B cell (primary cell): Measurements from ENCODE around the gene DECR2. TPM values are rescaled to one million over a fixed set of nuclear protein-coding genes. Genes with fewer than 3 reads are reported as not detected.

ENCODE experiments used
- ATAC-seq: fragments of 200-7000 bp; cut with Tn5 transposase; one replicate; pipeline ENCODE4 v1.10.0; 2021; ENCODE audit warnings: low read depth, mild to moderate bottlenecking, moderate number of reproducible peaks, moderate library complexity
- CTCF ChIA-PET: fragments of 350-600 bp; sonication (Branson Sonifier 250); formaldehyde crosslinking; loops from one replicate; lab custom pipeline; 2021; ENCODE audit warnings: antibody characterized with exemption, inconsistent platforms; lab: Charles Lee
- POLR2A ChIA-PET: fragments of 350-600 bp; sonication (Branson Sonifier 250); formaldehyde crosslinking; loops from one replicate; lab custom pipeline; 2021; ENCODE audit warnings: antibody characterized with exemption; lab: Charles Lee
- DNase-seq: peaks from one replicate; pipeline ENCODE4 v3.0.0; 2013
- H2AFZ ChIP-seq: 2 replicates; pipeline ENCODE4 v1.6.1; 2012; ENCODE audit warnings: mild to moderate bottlenecking, low read depth, low read length; ENCODE audit not compliant: insufficient read depth, poor library complexity, severe bottlenecking
- H3K27ac ChIP-seq, 2 donors: 1 replicate in 1 of 2; 2 replicates in 1 of 2; pipeline ENCODE4 v1.5.1; 2012 to 2013; ENCODE audit warnings: low read length in 2 of 2, mild to moderate bottlenecking in 2 of 2, moderate library complexity in 1 of 2
- H3K27me3 ChIP-seq, 4 experiments: fragments of 200-600 bp in 1 of 4; sonication (generic) in 1 of 4; replicated peaks in 1 of 4; 1 replicate in 2 of 4; 2 replicates in 2 of 4; pipeline versions ENCODE4 v1.6.1 to v1.7.0; 2013 to 2016; ENCODE audit warnings: low read length in 3 of 4, mild to moderate bottlenecking in 2 of 4, mixed read lengths in 1 of 4, moderate library complexity in 1 of 4; ENCODE audit not compliant: insufficient read depth in 4 of 4, control insufficient read depth in 3 of 4; ENCODE audit errors: control extremely low read depth in 1 of 4
- H3K36me3 ChIP-seq, 2 experiments: replicated peaks in 1 of 2; 1 replicate in 1 of 2; 2 replicates in 1 of 2; pipeline versions ENCODE4 v1.6.1 to v1.7.1; 2013; ENCODE audit warnings: low read length in 1 of 2; ENCODE audit not compliant: insufficient read depth in 2 of 2, control insufficient read depth in 1 of 2; ENCODE audit errors: control extremely low read depth in 1 of 2, extremely low read depth in 1 of 2
- H3K4me1 ChIP-seq, 2 donors: fragments of 200-600 bp in 1 of 2; sonication (generic) in 1 of 2; 1 replicate in 1 of 2; 2 replicates in 1 of 2; pipeline versions ENCODE4 v1.5.1 to v1.6.1; 2013 to 2017; ENCODE audit warnings: low read length in 2 of 2; ENCODE audit not compliant: control insufficient read depth in 2 of 2, insufficient read depth in 2 of 2
- H3K4me2 ChIP-seq: replicated peaks from 2 replicates; pipeline ENCODE3; 2012; ENCODE audit warnings: mild to moderate bottlenecking, low read depth, low read length; ENCODE audit not compliant: poor library complexity, severe bottlenecking
- H3K4me3 ChIP-seq, 5 experiments: fragments of 200-600 bp in 1 of 5; sonication (generic) in 1 of 5; 1 replicate in 3 of 5; 2 replicates in 2 of 5; pipeline versions ENCODE4 v1.5.1 to v1.7.0; 2011 to 2016; ENCODE audit warnings: low read length in 4 of 5, mild to moderate bottlenecking in 4 of 5, low read depth in 2 of 5, control low read depth in 1 of 5, moderate library complexity in 1 of 5; ENCODE audit not compliant: insufficient read depth in 1 of 5; ENCODE audit errors: control extremely low read depth in 1 of 5, extremely low read depth in 1 of 5
- H3K79me2 ChIP-seq: fragments of 200-600 bp; sonication (generic); one replicate; pipeline ENCODE4 v1.6.0; 2016; ENCODE audit warnings: low read length; ENCODE audit not compliant: control insufficient read depth, insufficient read depth
- H3K9ac ChIP-seq: fragments of 200-600 bp; sonication (generic); 2 replicates; pipeline ENCODE4 v1.6.1; 2017; ENCODE audit warnings: mild to moderate bottlenecking, low read length, moderate library complexity
- H3K9me3 ChIP-seq, 3 donors: one replicate each; pipeline versions ENCODE4 v1.6.1 to v1.7.1; 2013; ENCODE audit warnings: low read length in 2 of 3; ENCODE audit not compliant: control insufficient read depth in 2 of 3, insufficient read depth in 1 of 3; ENCODE audit errors: control extremely low read depth in 1 of 3
- H4K20me1 ChIP-seq: 2 replicates; pipeline ENCODE4 v1.6.0; 2012; ENCODE audit warnings: mild to moderate bottlenecking, low read length; ENCODE audit not compliant: insufficient read depth, control insufficient read depth, poor library complexity, severe bottlenecking
- H3K27ac Mint-ChIP-seq: one replicate; pipeline ENCODE4 v1.8.0; 2021; ENCODE audit warnings: mixed read lengths
- H3K27me3 Mint-ChIP-seq: one replicate; pipeline ENCODE4 v1.8.0; 2021; ENCODE audit warnings: mixed read lengths
- H3K4me1 Mint-ChIP-seq: one replicate; pipeline ENCODE4 v1.8.0; 2021; ENCODE audit warnings: mixed read lengths
- H3K4me3 Mint-ChIP-seq: one replicate; pipeline ENCODE4 v1.8.0; 2021; ENCODE audit warnings: mixed read lengths
- H3K9me3 Mint-ChIP-seq: one replicate; pipeline ENCODE4 v1.8.0; 2022; ENCODE audit warnings: mixed read lengths; ENCODE audit not compliant: insufficient read depth
- EZH2 ChIP-seq: IDR thresholded peaks from 2 replicates; pipeline ENCODE4 v1.6.1; 2012; ENCODE audit warnings: borderline replicate concordance, low read depth, mild to moderate bottlenecking, moderate library complexity, low read length; ENCODE audit not compliant: insufficient read depth, poor library complexity, severe bottlenecking
- WGBS: methylation state at CpG from one replicate; pipeline ENCODE4 v1.1.5; 2013; ENCODE audit warnings: missing lambda C conversion rate; ENCODE audit not compliant: insufficient coverage; 5-methylcytosine and 5-hydroxymethylcytosine counted together
- intact Hi-C: fragments of 100-400 bp; cut with micrococcal nuclease; formaldehyde crosslinking; loops from one replicate; pipeline ENCODE4 v1.10.0; 2022
- polyA plus RNA-seq: library from polyadenylated mRNA; depleted of rRNA; stranded (reverse); fragments of >200 nt; gene quantifications from 2 replicates; pipeline ENCODE4 v1.2.3, GENCODE V29; 2012
- small RNA-seq: library from RNA; depleted of rRNA; stranded (forward); fragments of <200 nt; gene quantifications from one replicate; pipeline ENCODE3, GENCODE V24; 2012; ENCODE audit warnings: low replicate concordance, low read depth; ENCODE audit not compliant: insufficient read length
- total RNA-seq, 2 donors: library from RNA; stranded (reverse); fragments of 120-200 nt in 1 of 2; gene quantifications; 1 replicate in 1 of 2; 2 replicates in 1 of 2; pipeline versions ENCODE4 v1.2.3 to v1.2.4, GENCODE V29; 2013 to 2022
- TF ChIP-seq, protein P1 (sequence below): fragments of 200-600 bp; IDR thresholded peaks from one replicate; pipeline ENCODE4 v1.8.0; 2022; ENCODE audit warnings: antibody characterized with exemption, mild to moderate bottlenecking

The DECR2 gene
- total and polyA plus RNA-seq, 2 donors (not counting 1 experiment from before 2014, with no cell fraction given), result 11.0 to 16.3 TPM

DNA sequence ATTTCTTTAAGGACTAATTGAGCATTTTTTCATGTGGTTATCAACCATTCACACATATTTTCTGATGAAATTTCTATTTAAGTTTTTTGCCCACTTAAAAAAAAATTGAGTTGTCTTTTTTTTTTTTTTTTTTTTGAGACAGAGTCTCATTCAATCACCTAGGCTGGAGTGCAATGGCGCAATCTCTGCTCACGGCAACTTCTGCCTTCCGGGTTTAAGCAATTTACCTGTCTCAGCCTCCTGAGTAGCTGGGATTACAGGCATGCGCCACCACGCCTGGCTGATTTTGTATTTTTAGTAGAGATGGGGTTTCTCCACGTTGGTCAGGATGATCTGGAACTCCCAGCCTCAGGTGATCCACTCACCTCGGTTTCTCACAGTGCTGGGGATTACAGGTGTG is 58.1 kb downstream of the DECR2 start:
- no peak overlapping the region for H3K9ac ChIP-seq
- peaks cover 0 to 6% of the 10 kb centered on the region in 2 experiments for H3K36me3 ChIP-seq
- ChIA-PET CTCF (no interaction called here), POLR2A (no interaction called here)
- intact Hi-C loops, result no loop called here
- Mint-ChIP-seq H3K9me3 (no peaks in the 10 kb centered on the region), H3K4me3 (no peak overlapping the region), H3K27me3 (no peaks in the 10 kb centered on the region), H3K27ac (no peak overlapping the region), H3K4me1 (no peaks in the 10 kb centered on the region)
- no peaks in the 10 kb centered on the region for H4K20me1 ChIP-seq
- H3K4me2 ChIP-seq, result no peak overlapping the region
- no peaks in the 10 kb centered on the region for H3K4me1 ChIP-seq
- no peak for ATAC-seq
- WGBS, result 85% methylated on average over 4 of the region's 7 CpGs
- H3K27me3 ChIP-seq, result no peaks in the 10 kb centered on the region
- no peaks in the 10 kb centered on the region for H3K9me3 ChIP-seq
- no peak for DNase-seq
- peaks cover 16% of the 10 kb centered on the region for H3K79me2 ChIP-seq
- no peak overlapping the region for H3K27ac ChIP-seq
- H3K4me3 ChIP-seq, result no peak overlapping the region
- TF ChIP-seq EZH2, result no peak
- TF ChIP-seq, protein P1, sequence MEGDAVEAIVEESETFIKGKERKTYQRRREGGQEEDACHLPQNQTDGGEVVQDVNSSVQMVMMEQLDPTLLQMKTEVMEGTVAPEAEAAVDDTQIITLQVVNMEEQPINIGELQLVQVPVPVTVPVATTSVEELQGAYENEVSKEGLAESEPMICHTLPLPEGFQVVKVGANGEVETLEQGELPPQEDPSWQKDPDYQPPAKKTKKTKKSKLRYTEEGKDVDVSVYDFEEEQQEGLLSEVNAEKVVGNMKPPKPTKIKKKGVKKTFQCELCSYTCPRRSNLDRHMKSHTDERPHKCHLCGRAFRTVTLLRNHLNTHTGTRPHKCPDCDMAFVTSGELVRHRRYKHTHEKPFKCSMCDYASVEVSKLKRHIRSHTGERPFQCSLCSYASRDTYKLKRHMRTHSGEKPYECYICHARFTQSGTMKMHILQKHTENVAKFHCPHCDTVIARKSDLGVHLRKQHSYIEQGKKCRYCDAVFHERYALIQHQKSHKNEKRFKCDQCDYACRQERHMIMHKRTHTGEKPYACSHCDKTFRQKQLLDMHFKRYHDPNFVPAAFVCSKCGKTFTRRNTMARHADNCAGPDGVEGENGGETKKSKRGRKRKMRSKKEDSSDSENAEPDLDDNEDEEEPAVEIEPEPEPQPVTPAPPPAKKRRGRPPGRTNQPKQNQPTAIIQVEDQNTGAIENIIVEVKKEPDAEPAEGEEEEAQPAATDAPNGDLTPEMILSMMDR, result no peak
- no peak overlapping the region for H2AFZ ChIP-seq

- H3K9me3 Mint-ChIP-seq, result no peaks in the 10 kb centered on the region
- H3K9ac ChIP-seq, result no peak overlapping the region
- TF ChIP-seq, protein P1, result no peak
- ChIA-PET POLR2A (no interaction called here), CTCF (no interaction called here)
- DNase-seq (no peak), ATAC-seq (no peak)
- H3K27me3 Mint-ChIP-seq, result no peaks in the 10 kb centered on the region
- no peaks in the 10 kb centered on the region for H3K27me3 ChIP-seq
- H3K4me3 Mint-ChIP-seq, result no peak overlapping the region
- H3K4me3 ChIP-seq, result no peak overlapping the region
- H3K4me2 ChIP-seq, result no peak overlapping the region
- H3K4me1 ChIP-seq, result no peaks in the 10 kb centered on the region
- H2AFZ ChIP-seq, result no peak overlapping the region
- H3K9me3 ChIP-seq, result no peaks in the 10 kb centered on the region
- H3K4me1 Mint-ChIP-seq, result no peaks in the 10 kb centered on the region
- 97% methylated on average over 19 of the region's 20 CpGs for WGBS
- H3K36me3 ChIP-seq, result peaks cover 0 to 6% of the 10 kb centered on the region in 2 experiments
- H3K27ac Mint-ChIP-seq, result no peak overlapping the region
- peaks cover 6% of the 10 kb centered on the region for H4K20me1 ChIP-seq
- no peak overlapping the region for H3K27ac ChIP-seq
- peaks cover 23% of the 10 kb centered on the region for H3K79me2 ChIP-seq
- intact Hi-C loops, result no loop called here
Measured at GRCh38 chr16:460787-461186, 59.1 kb downstream of the DECR2 start.

Small RNAs within 50 kb of the gene (small RNA-seq; reads per million reads assigned to genes)
- gene RF00019, result not detected

Other genes with a start within 250 kb of the DECR2 start
- not detected in 2 replicates for gene HBZ, start 249.2 kb upstream of the DECR2 start, total RNA-seq
- not detected in 2 replicates for gene HBZ, start 249.2 kb upstream of the DECR2 start, polyA plus RNA-seq
- 0.64 TPM in 1 of 2 replicates, not detected in the other for gene HBM, start 235.9 kb upstream of the DECR2 start, total RNA-seq
- gene HBM, start 235.9 kb upstream of the DECR2 start, polyA plus RNA-seq, result 3.2 TPM in 1 of 2 replicates, not detected in the other
- gene HBA2, start 229.0 kb upstream of the DECR2 start, total RNA-seq, result 179 and 217 TPM in 2 replicates
- 7.9 and 75.6 TPM in 2 replicates for gene HBA2, start 229.0 kb upstream of the DECR2 start, polyA plus RNA-seq
- gene HBA1, start 225.2 kb upstream of the DECR2 start, total RNA-seq, result 261 and 283 TPM in 2 replicates
- 38.5 and 905 TPM in 2 replicates for gene HBA1, start 225.2 kb upstream of the DECR2 start, polyA plus RNA-seq
- gene HBQ1, start 221.4 kb upstream of the DECR2 start, total RNA-seq, result not detected in 2 replicates
- gene HBQ1, start 221.4 kb upstream of the DECR2 start, polyA plus RNA-seq, result not detected in 2 replicates
- gene LUC7L, start 172.4 kb upstream of the DECR2 start, total RNA-seq, result 181 and 191 TPM in 2 replicates
- gene LUC7L, start 172.4 kb upstream of the DECR2 start, polyA plus RNA-seq, result 148 and 242 TPM in 2 replicates
- 42.9 and 44.5 TPM in 2 replicates for gene FAM234A, start 167.1 kb upstream of the DECR2 start, total RNA-seq
- 35.1 and 41.4 TPM in 2 replicates for gene FAM234A, start 167.1 kb upstream of the DECR2 start, polyA plus RNA-seq
- not detected in 2 replicates for gene RGS11, start 125.9 kb upstream of the DECR2 start, total RNA-seq
- 0.12 and 0.39 TPM in 2 replicates for gene RGS11, start 125.9 kb upstream of the DECR2 start, polyA plus RNA-seq
- 0.64 TPM in 1 of 2 replicates, not detected in the other for gene ARHGDIG, start 121.3 kb upstream of the DECR2 start, total RNA-seq
- gene ARHGDIG, start 121.3 kb upstream of the DECR2 start, polyA plus RNA-seq, result not detected in 2 replicates
- gene PDIA2, start 118.7 kb upstream of the DECR2 start, total RNA-seq, result not detected in 2 replicates
- 0.06 and 0.07 TPM in 2 replicates for gene PDIA2, start 118.7 kb upstream of the DECR2 start, polyA plus RNA-seq
- 37.6 and 40.8 TPM in 2 replicates for gene AXIN1, start 49.2 kb upstream of the DECR2 start, total RNA-seq
- 35.4 and 39.0 TPM in 2 replicates for gene AXIN1, start 49.2 kb upstream of the DECR2 start, polyA plus RNA-seq
- 44.3 and 45.1 TPM in 2 replicates for gene MRPL28, start 31.3 kb upstream of the DECR2 start, total RNA-seq
- gene MRPL28, start 31.3 kb upstream of the DECR2 start, polyA plus RNA-seq, result 47.7 and 67.7 TPM in 2 replicates
- gene PGAP6, start 19.9 kb upstream of the DECR2 start, total RNA-seq, result 47.4 and 50.8 TPM in 2 replicates
- 132 and 158 TPM in 2 replicates for gene PGAP6, start 19.9 kb upstream of the DECR2 start, polyA plus RNA-seq
- gene NME4, start 4.7 kb upstream of the DECR2 start, total RNA-seq, result 43.3 and 48.7 TPM in 2 replicates
- 61.9 and 77.9 TPM in 2 replicates for gene NME4, start 4.7 kb upstream of the DECR2 start, polyA plus RNA-seq
- 57.2 and 60.6 TPM in 2 replicates for gene RAB11FIP3, start 23.8 kb downstream of the DECR2 start, total RNA-seq
- gene RAB11FIP3, start 23.8 kb downstream of the DECR2 start, polyA plus RNA-seq, result 24.3 and 29.9 TPM in 2 replicates
- 67.2 and 68.0 TPM in 2 replicates for gene CAPN15, start 125.8 kb downstream of the DECR2 start, total RNA-seq
- gene CAPN15, start 125.8 kb downstream of the DECR2 start, polyA plus RNA-seq, result 48.0 and 77.2 TPM in 2 replicates
- gene PRR35, start 158.5 kb downstream of the DECR2 start, total RNA-seq, result not detected in 2 replicates
- gene PRR35, start 158.5 kb downstream of the DECR2 start, polyA plus RNA-seq, result not detected in 2 replicates
- 4.2 and 4.5 TPM in 2 replicates for gene NHLRC4, start 165.1 kb downstream of the DECR2 start, total RNA-seq
- 1.3 and 2.2 TPM in 2 replicates for gene NHLRC4, start 165.1 kb downstream of the DECR2 start, polyA plus RNA-seq
- 68.5 and 79.5 TPM in 2 replicates for gene PIGQ, start 168.1 kb downstream of the DECR2 start, total RNA-seq
- gene PIGQ, start 168.1 kb downstream of the DECR2 start, polyA plus RNA-seq, result 56.7 and 56.9 TPM in 2 replicates
- 25.5 and 26.9 TPM in 2 replicates for gene RAB40C, start 188.2 kb downstream of the DECR2 start, total RNA-seq
- gene RAB40C, start 188.2 kb downstream of the DECR2 start, polyA plus RNA-seq, result 12.7 and 15.0 TPM in 2 replicates
- 0.84 and 0.90 TPM in 2 replicates for gene WFIKKN1, start 229.1 kb downstream of the DECR2 start, total RNA-seq
- 0.53 and 0.64 TPM in 2 replicates for gene WFIKKN1, start 229.1 kb downstream of the DECR2 start, polyA plus RNA-seq
- 47.2 and 56.6 TPM in 2 replicates for gene METTL26, start 234.4 kb downstream of the DECR2 start, total RNA-seq
- 77.7 and 140 TPM in 2 replicates for gene METTL26, start 234.4 kb downstream of the DECR2 start, polyA plus RNA-seq
- 29.2 and 31.6 TPM in 2 replicates for gene MCRIP2, start 239.9 kb downstream of the DECR2 start, total RNA-seq
- 28.5 and 46.0 TPM in 2 replicates for gene MCRIP2, start 239.9 kb downstream of the DECR2 start, polyA plus RNA-seq
- gene WDR90, start 247.5 kb downstream of the DECR2 start, total RNA-seq, result 34.7 and 45.0 TPM in 2 replicates
- gene WDR90, start 247.5 kb downstream of the DECR2 start, polyA plus RNA-seq, result 23.1 and 25.7 TPM in 2 replicates